Activated CD8-positive, alpha-beta memory T cell treated with anti-CD3 and anti-CD28 coated beads for 36 hours (primary cell): ENCODE measurements around the gene PRDM16. TPM values are rescaled to one million over a fixed set of nuclear protein-coding genes. Genes with fewer than 3 reads are reported as not detected.

Experiments
- CTCF ChIA-PET: fragments of 350-600 bp; sonication (Branson Sonifier 250); formaldehyde crosslinking; loops from one replicate; lab custom pipeline; 2021; ENCODE audit warnings: antibody characterized with exemption; lab: Charles Lee
- POLR2A ChIA-PET: fragments of 350-600 bp; sonication (Branson Sonifier 250); formaldehyde crosslinking; loops from one replicate; lab custom pipeline; 2021; ENCODE audit warnings: antibody characterized with exemption; lab: Charles Lee
- total RNA-seq, 2 experiments: library from RNA; stranded (reverse); gene quantifications; one replicate each; pipeline ENCODE4 v1.2.3, GENCODE V29; 2021

Gene PRDM16
- total RNA-seq, 2 experiments from 2014 or later, result not detected

DNA sequence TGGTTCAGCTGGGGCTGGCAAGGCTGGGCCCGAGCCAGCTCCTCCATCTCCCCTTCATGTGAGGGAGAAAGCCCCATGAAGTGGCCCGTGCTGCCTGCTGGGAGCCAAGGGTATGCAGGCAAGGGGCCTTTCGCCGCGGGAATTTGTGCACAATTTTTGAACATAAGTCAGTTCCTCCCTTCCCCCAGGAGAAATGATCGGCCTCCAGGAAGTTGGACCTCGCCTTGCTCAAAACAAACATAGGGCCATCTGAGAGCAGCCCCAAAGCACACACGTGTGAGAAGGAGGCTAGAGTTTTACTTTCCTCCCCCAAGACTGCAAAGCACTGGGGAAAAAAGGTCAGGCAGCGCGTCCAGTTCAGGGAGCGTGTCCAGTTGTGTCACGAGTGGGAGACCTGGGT, 64.7 kb downstream of the PRDM16 start:
- ChIA-PET CTCF (no interaction called here), POLR2A (no interaction called here)

DNA sequence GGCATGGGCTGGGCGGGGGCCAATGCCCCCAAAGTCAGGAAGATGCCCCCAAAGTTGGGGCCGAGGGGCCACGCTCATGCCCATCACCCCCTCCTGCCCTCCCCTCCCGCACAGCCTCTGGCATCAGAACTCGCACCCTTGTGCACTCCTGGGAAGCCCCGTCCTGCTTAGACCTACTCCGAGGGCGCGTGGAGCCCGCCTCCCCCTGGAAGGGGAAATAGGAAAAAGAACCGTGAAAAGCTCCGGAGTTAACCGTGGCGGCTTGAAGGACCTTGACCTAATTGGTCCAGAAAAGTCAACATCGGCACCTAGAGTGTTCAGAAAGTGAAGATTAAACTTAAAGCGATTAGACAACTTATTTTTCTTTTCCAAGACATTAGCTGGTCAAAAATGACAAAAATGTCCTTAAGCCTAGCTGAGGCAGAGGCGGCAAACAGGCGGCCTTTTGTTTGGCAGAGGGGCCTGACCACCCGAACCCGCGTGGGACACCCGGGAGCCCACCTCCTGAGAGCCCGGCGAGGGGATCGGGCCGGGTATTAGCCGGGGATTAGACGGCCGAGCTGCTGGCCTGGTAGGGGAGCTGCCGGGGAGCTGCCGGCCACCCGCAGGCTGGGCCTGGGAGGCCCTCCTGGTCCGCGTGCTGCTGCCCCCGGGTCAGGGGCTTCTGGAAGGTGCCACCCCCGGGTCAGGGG, 65.5 kb downstream of the PRDM16 start:
- ChIA-PET POLR2A (no interaction called here), CTCF (no interaction called here)

DNA sequence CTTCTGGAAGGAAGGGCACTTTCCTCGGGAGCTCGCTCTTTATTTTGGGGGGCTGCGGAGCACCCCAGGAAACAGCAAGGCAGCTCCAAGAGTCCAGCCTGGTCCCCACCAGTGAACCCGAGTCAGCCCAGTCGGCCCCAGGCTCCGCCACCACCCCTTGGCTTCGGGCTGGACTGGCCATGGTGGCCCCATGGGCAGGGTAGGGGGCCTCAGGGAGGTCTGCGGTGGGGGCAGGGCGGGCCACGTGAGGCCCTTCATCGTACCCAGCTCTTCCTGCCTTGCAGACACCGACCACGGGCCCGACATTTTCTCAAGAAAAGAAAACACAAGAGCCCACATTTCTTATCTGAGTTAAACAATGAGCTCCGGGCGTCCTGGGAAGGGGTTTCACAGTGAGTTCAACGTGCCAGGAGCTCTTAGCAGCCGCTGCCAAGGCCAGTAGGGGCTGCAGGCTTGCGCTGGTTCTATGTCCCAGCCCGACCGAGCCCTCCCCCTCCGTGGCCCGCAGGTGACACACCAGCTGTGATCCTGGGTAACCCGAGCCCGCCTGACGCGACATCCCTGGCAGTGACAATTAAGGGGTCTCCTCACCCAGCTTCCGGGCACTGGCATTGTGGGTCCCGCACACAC, 66.2 kb downstream of the PRDM16 start:
- ChIA-PET POLR2A (no interaction called here), CTCF (no interaction called here)

DNA sequence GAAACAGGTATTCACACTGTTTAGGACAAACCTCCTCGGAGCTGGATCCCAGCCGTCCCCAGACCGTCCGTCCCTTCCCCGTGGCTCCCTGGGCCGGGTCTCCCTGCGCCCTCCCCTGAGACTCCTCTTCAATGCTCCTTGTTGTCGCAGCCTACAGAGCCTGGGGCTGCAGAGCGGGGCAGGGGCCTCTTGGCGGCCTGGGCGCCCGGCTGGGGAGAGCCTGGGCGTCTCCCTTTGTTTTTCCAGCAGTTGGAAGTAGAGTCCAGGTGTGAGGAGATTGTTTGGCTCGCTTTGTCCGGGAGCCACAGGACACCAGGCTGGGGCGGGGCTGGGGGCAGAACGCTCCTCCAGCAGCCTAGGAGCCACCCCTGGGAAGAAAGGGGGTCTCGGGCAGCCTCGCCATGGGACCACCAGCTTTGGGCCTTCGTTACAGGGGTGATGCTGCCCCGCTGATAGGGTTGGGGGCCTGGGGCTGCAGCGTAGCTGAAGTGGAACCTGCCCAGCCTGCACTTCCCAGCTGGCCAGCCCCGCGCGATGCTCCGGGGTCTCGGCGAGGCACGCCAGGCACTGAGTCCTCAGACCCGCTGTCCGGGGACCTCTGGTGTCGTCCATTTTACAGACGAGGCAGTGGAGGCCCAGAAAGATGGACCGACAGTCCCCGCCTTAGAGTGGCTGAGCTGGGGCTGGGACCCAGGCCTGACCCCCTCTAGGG, 66.9 kb downstream of the PRDM16 start:
- ChIA-PET CTCF (no interaction called here), POLR2A (no interaction called here)

DNA sequence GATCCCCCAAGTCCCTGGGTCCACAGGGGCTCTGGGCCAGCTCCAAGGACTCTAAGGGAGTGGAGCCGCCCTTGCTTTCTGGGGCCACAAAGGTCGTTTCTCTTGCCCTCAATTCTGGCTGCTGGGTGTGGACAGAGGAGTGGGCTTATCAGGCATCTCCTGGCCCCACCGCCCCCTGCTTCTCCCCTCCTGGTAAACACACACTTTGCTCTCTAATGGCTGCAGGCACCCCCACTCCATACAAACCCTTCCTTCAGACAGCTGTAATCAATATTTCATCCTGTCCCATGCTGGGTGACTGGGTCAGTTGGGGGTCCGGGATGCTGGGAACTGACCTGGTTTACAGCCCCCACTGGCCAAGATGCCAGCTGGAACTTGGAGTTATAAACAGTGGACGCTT, 67.5 kb downstream of the PRDM16 start:
- CTCF ChIA-PET, result no interaction called here

DNA sequence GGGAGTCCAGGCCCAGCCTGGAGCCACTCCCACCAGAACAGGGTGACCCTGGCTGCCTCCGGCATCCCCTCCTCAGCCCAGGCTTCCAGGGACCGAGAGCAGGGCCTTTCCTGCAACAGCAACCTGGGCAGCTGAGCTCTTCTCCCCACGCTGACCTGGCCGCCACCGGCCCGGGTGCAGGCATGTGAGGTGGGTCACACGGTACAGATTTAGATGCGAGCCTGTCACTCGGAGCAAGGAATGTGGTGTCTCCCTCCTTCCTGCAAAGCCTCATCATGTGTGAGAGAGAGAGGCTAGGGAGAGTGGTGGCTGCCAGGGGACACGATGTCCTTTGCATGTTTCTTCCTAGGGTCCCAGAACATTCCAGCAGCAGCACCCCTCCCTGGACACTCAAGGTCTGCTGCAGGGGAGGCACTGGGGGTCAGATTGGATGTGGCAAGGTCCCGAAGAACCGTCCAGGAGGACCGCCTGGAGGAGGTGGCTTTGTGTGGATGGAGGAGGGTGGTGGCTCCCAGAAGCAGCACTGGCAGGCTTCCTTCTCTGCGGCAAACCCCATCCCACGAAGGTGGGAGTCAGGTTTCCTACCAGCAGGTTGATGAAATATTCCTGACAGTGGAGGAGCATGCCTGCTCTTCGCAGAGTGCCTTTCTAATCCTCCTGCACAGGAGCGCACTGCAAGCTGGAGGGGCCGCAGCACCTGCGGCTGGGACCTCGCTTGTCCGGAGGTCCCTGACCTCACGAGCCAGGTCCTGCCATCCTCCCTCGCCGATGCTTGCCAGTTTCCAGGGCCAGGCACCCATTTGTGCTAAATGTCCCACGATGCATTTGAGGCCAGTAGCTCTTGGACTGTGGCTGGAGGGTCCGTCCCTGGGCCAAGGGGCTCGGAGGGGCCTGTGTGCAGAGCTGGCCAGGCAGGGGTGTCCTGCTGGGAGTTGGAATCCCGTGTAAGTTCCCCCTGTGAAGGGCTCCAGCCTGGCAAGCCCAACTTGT, 68.4 kb downstream of the PRDM16 start:
- POLR2A ChIA-PET, result no interaction called here
- CTCF ChIA-PET, result no interaction called here

More for the DNA sequence above, 67.5 kb downstream of the PRDM16 start:
- POLR2A ChIA-PET, result no interaction called here

DNA sequence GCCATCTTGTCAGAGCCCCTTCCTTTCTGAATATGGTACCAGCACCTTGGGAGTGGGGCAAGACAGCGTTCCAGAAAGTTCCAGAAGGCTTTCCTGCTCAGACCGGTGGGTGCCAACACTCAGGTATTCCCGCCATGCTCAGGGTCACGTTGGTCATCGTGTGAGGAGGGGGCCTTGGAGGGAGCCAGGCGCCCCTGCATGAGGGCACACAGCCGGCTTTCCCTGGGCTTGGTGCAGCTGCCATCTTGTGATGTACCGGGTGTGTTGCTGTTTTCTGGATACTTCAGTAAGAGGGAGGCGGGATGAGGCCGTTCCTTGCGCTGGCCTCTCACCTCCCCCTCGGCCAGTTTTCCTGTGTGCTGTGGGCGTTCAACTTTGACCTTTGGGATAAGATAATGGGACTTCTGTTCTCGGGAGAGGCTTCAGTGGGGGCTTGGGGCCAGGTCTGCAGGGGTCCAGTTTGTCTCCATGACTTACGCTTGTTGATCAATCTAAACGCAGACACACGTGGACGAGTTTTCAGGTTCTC, 69.7 kb downstream of the PRDM16 start:
- ChIA-PET POLR2A (no interaction called here), CTCF (no interaction called here)

DNA sequence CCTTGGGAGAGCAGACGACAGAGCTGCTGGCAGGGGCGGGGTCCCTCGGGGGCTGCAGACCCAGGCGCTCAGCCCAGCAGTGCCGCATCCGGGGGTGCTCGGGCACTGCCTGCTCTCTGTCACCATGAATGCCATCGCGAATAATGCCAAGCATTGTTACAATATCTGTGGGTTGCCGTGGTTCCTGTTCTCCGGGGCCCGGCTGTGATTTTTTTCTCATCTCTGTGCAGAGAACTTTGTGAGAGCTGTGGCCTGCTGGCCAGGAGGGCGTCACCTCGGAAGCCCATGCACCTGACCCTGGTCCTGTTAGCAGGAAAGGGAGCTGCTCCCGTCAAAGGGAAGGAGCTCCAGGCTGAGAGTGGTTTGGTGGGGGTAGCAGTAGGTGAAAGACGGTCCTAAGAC, 70.4 kb downstream of the PRDM16 start:
- POLR2A ChIA-PET, result no interaction called here
- CTCF ChIA-PET, result no interaction called here

DNA sequence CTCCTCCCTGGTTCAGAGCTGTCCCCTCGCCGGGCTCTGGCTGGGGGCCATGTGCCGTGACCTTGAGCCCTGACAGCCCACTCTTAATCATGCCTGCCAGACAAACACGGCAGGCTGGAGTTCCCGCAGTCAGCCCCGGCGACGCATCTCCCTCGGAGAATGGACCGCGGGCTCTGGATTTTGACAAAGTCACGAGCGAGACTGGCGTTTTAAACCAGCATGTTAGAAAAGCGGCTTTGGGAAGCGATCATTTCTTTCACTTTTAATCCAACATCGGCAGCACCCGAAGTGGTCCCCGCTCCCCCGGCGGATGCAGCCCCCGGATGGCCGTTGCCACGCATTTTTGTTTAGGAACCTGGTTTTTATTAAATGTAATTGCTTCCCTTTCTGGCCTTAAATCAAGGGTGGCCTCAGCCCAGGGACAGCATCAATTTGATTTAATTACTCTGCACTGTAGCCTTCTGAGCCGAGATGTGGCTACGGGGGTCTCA, 70.9 kb downstream of the PRDM16 start:
- ChIA-PET CTCF (no interaction called here), POLR2A (no interaction called here)

DNA sequence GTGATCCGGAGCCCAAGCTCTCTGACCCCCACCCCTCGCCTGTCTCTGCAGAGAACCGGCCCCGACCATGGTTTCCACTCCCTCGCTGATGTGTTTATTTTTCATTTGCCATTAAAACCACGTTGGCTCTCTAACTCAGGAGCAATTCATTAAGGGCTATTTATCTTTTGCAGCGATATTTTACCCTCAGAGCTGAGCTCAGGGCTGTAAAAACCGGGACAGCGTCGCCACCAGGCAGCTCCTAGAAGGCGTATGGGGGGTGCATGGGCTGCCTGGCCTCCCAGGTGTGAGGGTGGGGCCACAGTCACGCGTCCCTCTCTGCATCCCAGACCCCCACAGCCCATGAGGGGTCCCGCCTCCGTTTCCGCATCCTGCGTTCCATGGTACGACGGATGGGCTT, 71.4 kb downstream of the PRDM16 start:
- ChIA-PET CTCF (no interaction called here), POLR2A (no interaction called here)

DNA sequence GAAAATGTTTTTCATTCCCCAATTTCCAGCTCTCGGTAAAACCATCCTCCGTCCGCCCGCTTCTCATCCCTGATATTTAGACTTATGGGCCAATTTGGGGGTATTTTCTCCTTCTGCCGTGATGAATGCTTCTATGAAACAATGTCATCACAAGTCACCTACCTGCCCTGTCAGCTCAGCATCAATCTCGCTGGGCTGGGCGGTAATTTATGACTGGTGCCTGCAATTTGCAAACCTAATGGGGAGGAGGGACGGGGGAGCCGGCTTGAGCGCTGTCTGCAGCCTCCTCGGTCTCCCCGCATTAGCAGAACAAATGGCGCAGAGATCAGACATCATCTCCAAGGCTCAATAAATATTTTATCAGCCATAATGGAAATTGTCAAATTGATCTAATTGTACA, 72.1 kb downstream of the PRDM16 start:
- ChIA-PET CTCF (no interaction called here), POLR2A (no interaction called here)

DNA sequence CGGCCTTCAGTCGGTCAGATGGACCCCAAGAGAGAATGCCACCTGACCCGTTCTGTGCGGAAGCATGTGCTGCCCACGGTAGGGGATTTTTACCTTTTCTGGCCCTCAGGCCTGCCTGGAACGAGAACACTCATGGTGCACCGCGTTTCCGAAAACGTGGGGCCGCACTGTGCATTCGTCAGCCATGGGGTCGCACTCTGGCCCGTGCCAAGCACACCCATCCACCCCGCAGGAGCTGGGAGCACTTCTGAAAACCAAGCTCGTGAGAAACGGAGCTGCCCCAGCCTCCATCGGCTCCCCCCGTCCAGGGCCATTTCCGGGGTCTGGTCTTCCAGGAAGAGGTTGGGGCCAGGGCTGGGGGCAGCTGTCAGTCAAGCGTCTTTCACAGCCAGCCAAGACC, 72.8 kb downstream of the PRDM16 start:
- ChIA-PET CTCF (no interaction called here), POLR2A (no interaction called here)

DNA sequence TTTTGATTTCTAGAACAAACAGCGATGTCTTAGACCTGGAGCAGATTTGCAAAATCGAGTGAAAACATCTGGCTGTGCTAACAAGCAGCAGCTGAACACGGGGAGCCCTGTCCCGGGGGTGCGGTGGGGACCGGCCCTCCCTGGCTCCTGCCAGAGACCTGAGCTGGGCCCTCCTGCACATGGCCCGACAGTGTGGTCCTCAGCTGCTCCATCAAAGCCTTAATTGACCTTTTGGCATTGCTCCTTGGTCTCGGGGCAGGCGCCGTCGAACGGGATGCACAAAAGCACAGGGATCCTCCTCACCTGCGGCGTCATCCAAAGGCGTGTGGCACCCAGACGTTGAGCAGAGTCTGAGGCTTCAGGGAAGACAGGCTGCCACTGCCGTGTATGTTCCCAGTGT, 73.2 kb downstream of the PRDM16 start:
- ChIA-PET CTCF (no interaction called here), POLR2A (no interaction called here)

DNA sequence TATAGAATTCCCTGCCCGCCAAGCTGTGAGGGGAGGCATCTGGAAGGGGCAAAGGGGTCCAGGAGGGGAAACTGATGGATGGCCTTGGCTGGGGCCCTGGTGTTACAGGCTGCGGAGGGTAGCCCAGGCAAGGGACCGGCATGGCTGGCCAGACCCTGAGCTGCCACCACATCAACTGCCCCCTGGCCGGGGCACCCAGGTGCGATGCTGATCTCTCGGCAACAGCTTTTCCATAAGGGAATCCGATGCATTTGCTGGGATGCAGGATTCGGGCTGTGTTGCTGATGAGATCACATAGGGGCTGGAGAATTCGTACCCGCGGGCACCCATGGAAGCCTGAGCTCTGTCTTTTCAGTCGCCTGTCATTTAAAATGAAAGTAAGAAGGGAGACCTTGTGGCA, 73.7 kb downstream of the PRDM16 start:
- POLR2A ChIA-PET, result no interaction called here

DNA sequence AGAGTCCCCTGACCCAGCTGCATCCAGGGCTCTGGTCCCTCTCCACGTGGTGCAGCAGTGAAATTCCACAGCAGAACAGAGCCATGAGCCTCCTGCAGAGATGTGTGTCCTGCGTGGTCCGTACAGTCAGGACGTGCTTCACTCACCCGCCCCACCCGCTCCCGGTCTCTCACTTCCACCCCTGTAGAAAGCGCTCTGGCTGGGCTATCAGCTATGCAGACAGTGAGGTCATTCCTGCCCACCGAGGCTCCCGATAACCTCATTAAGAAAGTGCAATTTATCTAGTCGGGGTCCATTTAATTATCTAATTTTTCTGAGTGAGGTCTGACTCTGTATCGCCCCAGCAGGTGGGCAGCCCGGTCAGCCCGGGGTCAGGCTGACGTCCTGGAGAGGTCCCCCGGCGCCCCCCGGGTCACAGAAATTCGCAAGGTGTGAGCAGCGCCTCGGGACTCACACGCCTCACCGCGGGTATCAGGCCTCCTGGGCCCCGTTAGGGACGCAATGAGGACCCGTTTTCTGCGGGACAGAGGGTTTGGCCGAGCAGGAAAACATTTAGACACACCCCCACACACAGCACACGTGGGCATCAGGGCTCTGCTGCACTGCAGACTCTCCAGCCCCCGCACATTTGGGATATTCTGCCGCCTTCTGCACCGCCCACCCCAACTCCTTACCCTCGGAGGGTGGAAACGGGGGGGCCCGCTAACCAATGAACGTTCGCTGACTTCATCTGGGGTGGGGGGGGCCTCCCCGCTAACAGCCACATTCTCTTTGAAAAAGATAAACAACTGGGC, 76.7 kb downstream of the PRDM16 start:
- ChIA-PET CTCF (no interaction called here), POLR2A (no interaction called here)

More for the DNA sequence above, 73.7 kb downstream of the PRDM16 start:
- CTCF ChIA-PET, result no interaction called here

DNA sequence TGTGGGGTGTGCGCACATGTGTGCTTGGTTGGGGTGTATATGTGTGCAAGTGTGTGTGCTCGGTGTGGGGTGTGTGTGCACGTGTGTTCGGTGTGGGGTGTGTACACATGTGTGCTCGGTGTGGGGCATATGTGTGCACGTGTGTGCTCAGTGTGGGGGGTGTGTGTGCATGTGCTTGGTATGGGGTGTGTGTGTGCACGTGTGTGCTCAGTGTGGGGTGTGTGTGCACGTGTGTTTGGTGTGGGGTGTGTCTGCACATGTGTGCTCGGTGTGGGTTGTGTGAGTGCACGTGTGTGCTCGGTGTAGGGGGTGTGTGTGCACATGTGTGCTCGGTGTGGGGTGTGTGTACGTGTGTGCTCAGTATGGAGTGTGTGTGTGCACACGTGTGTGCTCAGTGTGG, 77.5 kb downstream of the PRDM16 start:
- CTCF ChIA-PET, result no interaction called here
- POLR2A ChIA-PET, result no interaction called here

DNA sequence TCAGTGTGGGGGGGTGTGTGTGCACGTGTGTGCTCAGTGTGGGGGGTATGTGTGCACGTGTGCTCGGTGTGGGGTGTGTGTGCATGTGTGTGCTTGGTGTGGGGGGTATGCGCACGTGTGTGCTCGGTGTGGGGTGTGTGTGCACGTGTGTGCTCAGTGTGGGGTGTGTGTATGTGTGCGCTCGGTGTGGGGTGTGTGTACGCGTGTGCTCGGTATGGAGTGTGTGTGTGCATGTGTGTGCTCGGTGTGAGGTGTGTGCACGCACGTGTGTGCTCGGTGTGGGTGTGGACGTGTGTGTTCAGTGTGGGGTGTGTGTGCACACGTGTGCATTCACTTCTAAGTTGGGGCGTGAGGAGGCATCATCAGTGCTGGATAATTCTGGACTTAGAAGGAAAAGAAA, 77.9 kb downstream of the PRDM16 start:
- CTCF ChIA-PET, result no interaction called here
- POLR2A ChIA-PET, result no interaction called here

DNA sequence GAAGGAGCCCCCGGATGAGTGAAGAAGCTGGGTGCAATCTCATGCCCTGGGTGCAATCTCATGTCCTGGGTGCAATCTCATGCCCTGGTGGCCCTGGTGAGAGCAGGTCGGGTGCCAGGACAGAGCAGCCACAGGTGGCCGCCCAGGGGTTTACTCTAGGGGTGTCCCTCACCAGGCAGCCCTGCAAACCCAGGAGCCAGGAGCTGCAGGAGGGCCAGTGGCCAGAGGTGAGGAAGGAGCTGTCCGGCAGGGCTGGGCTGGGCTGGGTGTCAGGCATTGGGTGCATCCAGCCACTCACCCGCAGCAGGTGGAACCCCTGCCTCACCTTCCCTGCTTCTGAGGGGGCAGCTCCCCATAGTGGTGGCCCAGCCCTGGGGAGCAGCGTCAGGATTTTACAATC, 79.2 kb downstream of the PRDM16 start:
- POLR2A ChIA-PET, result no interaction called here
- CTCF ChIA-PET, result no interaction called here

DNA sequence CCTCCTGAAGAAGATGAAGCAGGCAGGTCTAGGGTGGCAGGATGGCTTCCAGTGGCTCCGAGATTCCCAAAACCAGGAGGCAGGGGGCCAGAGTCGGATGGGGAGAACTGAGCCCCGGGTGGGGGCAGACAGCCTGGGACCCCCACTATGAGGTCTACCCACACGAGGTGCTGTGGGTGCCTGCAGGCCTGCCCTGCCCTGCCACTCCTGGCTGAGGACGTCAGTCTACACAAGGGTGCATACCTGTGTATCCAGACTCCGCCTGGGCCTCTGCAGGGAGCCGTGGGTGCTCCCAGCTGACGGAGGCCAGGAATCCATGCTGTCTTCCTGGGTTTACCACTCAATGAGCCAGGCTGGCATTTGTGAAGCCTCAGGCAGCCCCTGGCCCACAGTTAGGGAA, 80.3 kb downstream of the PRDM16 start:
- ChIA-PET CTCF (no interaction called here), POLR2A (no interaction called here)
